Measurements from ENCODE around the gene CCDC85C.

DNA sequence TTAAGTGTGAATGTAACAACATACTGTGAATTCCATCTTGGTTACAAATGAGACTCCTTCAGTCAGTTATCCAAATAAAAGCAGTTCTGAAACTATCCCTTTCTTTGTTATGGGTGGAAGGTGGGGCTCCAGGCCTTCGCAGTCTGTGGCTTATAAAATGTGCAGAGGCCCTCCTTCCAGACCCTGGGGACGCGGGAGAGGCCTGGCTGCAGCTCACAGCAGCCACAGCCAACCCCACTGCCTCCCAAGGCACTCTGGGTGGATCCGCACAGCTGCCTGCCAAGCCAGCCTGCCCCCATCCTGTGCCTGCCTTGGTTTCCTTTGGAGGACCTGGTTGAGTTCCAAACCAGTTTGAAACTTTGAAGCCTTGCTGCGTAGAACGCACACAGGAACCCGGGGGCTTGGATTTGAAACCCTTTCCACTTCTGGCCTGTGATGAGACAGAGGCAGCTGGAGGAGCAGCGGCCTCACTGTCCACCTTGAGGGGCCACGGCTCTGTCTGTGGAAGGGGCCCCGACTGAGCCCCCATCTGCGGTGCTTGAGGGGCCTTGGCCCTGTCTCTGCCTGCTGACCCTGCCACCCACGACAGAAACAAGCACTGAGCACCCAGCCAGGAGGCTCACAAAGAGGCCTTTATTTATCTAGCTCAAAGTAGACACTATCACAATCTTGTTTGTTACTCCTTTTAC lies 92.4 kb downstream of the CCDC85C start:
- TF ChIP-seq, protein P1, sequence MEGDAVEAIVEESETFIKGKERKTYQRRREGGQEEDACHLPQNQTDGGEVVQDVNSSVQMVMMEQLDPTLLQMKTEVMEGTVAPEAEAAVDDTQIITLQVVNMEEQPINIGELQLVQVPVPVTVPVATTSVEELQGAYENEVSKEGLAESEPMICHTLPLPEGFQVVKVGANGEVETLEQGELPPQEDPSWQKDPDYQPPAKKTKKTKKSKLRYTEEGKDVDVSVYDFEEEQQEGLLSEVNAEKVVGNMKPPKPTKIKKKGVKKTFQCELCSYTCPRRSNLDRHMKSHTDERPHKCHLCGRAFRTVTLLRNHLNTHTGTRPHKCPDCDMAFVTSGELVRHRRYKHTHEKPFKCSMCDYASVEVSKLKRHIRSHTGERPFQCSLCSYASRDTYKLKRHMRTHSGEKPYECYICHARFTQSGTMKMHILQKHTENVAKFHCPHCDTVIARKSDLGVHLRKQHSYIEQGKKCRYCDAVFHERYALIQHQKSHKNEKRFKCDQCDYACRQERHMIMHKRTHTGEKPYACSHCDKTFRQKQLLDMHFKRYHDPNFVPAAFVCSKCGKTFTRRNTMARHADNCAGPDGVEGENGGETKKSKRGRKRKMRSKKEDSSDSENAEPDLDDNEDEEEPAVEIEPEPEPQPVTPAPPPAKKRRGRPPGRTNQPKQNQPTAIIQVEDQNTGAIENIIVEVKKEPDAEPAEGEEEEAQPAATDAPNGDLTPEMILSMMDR (IDR thresholded peaks at IDR 0.05; ENCODE audit: low read depth, low read length) = no peak
- TF ChIP-seq EZH2phosphoT487 (IDR thresholded peaks at IDR 0.05; ENCODE audit: low read depth) = no peak
